GM12891 (cell line): ENCODE measurements around the gene SAYSD1.

ENCODE experiments used
- PAX5 ChIP-seq: IDR thresholded peaks from 2 replicates; pipeline ENCODE4 v1.6.1; 2011; ENCODE audit warnings: low read length, moderate library complexity, mild to moderate bottlenecking; ENCODE audit not compliant: insufficient read depth, severe bottlenecking
- POLR2A ChIP-seq: IDR thresholded peaks from 2 replicates; pipeline ENCODE4 v1.6.1; 2011; ENCODE audit warnings: low read depth, low read length, control low read depth
- POLR2AphosphoS5 ChIP-seq: IDR thresholded peaks from 2 replicates; pipeline ENCODE4 v1.6.1; 2011; ENCODE audit warnings: low read depth, low read length, control low read depth
- TAF1 ChIP-seq: IDR thresholded peaks from 2 replicates; pipeline ENCODE4 v1.6.1; 2011; ENCODE audit warnings: low read depth, low read length, control low read depth

- TF ChIP-seq POLR2AphosphoS5 (no peak), POLR2A (no peak), TAF1 (no peak), PAX5 (no peak)
Measured at GRCh38 chr6:39157511-39157910, 42.5 kb upstream of the SAYSD1 start.
